HG02943 (cell line): ENCODE measurements around the gene HACD2.

Source experiments
- ATAC-seq: cut with Tn5 transposase; IDR thresholded peaks from one replicate; pipeline ENCODE4 v1.9.1; 2021; ENCODE audit warnings: mild to moderate bottlenecking, low read depth, moderate library complexity; ENCODE audit not compliant: unreplicated experiment

HACD2 gene

GRCh38 chr3:123571973-123572365, 12.9 kb downstream of the HACD2 start:
- ATAC-seq: no peak

- no peak for ATAC-seq
Observed at GRCh38 chr3:123571264-123571972, 13.4 kb downstream of the HACD2 start.

GRCh38 chr3:123568875-123569274, 16.0 kb downstream of the HACD2 start:
- no peak for ATAC-seq

- ATAC-seq: no peak
Observed at GRCh38 chr3:123568034-123568433, 16.8 kb downstream of the HACD2 start.

GRCh38 chr3:123564056-123564455, 20.8 kb downstream of the HACD2 start:
- no peak for ATAC-seq

GRCh38 chr3:123562547-123562946, 22.3 kb downstream of the HACD2 start:
- no peak for ATAC-seq

- no peak for ATAC-seq
Observed at GRCh38 chr3:123561188-123561587, 23.7 kb downstream of the HACD2 start.

- ATAC-seq: no peak
Observed at GRCh38 chr3:123559040-123559861, 25.6 kb downstream of the HACD2 start.

- no peak for ATAC-seq
Observed at GRCh38 chr3:123553536-123553935, 31.3 kb downstream of the HACD2 start.

GRCh38 chr3:123552768-123553167, 32.1 kb downstream of the HACD2 start:
- ATAC-seq: no peak

GRCh38 chr3:123552095-123552714, 32.6 kb downstream of the HACD2 start:
- ATAC-seq: no peak

- no peak for ATAC-seq
Observed at GRCh38 chr3:123547881-123548519, 36.9 kb downstream of the HACD2 start.

GRCh38 chr3:123546133-123546755, 38.6 kb downstream of the HACD2 start:
- ATAC-seq: no peak

GRCh38 chr3:123543950-123544349, 40.9 kb downstream of the HACD2 start:
- no peak for ATAC-seq

GRCh38 chr3:123540285-123540684, 44.6 kb downstream of the HACD2 start:
- no peak for ATAC-seq

GRCh38 chr3:123536153-123536895, 48.5 kb downstream of the HACD2 start:
- ATAC-seq: no peak

GRCh38 chr3:123535580-123535979, 49.3 kb downstream of the HACD2 start:
- no peak for ATAC-seq

GRCh38 chr3:123534264-123534663, 50.6 kb downstream of the HACD2 start:
- ATAC-seq: no peak

- ATAC-seq: no peak
Observed at GRCh38 chr3:123533554-123534159, 51.2 kb downstream of the HACD2 start.
